NCI-H2196 treated with DMSO at 0.1 percent for 48 hours (cell line): ENCODE measurements around the gene CFD.
"Not testable (repeated sequence)": the region's sequence is repeated elsewhere in the genome, so short reads cannot be mapped to it uniquely, and the experiment has no call there.

Experiments used
- DNase-seq: peaks from one replicate; lab custom pipeline; 2025; ENCODE audit not compliant: unreplicated experiment; lab: John Stamatoyannopoulos, UW

CFD gene

DNA sequence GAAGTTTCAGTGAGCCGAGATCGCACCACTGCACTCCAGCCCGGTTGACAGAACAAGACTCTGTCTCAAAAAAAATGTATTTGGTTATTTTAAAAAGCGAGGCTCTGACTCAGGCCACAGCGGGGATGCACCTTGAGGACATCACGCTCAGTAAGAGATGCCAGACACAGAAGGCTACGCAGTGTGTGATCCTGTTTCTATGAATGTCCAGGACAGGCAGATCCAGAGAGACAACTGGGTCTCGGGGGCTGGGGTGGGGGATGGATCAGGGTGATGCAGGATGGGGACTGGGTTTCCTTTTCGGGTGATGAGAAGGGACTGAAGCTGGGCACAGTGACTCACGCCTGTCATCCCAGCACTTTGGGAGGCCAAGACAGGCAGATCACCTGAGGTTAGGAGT, 28.1 kb downstream of the CFD start:
- DNase-seq: no peak

DNA sequence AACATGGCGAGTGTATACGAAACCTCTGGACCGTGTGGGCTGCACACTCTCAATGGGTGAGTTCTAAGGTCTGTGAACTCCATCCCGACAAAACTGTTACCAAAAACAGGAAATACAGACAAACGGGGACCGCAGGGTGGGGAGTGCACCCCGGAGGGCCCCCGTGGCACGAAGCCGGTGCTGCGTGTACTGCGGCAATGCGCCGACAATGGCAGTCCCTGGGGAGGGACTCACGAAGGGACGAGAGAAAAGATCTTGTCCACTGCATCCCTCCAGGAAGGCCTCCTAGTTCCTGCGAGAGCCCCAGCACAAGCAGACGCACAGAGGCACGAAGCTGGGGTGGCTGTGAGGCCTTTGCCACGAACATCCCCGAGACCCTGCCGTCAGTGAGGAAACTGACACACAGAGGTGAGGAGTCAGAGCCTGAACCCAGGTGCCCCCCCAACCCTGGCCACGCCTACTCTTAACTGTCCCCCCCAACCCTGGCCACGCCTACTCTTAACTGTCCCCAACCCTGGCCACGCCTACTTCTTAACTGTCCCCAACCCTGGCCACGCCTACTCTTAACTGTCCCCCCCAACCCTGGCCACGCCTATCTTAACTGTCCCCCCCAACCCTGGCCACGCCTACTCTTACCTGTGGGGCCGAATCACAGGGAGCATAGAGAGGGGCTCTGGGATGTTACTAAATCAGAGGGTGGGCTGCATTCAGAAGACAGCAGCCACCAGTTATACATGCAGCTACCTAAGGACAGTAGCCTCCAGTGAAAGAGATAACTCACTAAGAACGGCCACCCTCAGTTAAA, 29.3 kb downstream of the CFD start:
- no peak for DNase-seq

DNA sequence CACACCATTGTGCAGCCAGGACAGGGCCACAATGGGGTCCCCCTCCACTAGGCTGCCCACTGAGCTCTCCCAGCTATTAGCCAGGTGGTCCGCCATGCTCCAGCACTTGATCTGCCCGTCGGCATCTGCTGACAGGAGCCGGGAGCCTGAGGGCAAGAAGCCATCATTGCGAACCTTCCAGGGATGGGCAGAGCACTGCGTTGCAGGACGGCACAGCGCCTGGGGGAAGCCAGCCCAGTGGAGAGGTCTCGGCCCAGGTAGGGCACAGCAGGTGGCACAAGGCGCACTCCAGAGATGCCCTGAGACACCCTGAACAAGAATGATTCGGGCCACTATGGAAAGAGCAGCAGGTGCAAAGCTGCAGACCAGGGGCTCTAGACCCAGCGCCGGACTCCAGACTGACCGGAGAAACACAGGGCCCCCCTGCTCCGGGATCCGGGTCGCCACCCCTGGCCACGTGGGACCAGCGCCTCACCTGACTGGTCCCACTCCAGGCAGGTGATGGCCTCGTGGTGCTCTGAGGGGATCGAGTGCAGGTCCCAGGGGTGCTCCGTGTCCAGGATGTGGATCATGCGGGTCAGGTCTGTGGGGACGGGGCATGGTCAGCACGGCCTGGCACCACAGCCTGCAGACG, 30.3 kb downstream of the CFD start:
- DNase-seq: no peak

DNA sequence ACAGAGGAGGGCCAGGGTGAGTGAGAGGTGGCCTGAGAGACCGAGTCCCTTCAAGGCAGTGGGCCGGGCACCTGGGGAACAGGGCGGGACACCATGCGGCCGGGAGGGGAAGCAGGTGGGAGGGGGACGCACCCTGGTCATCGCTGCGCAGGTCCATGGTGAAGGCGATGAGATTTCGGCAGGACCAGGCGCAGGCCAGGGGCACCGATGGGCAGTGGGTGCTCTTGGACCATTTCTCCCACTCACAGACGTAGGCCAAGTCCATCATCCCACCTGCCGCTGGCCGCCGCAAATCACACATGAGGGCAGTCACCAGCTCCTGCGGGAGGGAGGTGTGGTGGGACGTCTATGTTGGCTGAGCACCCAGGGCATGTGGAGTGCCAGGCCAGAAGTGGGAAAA, 31.4 kb downstream of the CFD start:
- no peak for DNase-seq

DNA sequence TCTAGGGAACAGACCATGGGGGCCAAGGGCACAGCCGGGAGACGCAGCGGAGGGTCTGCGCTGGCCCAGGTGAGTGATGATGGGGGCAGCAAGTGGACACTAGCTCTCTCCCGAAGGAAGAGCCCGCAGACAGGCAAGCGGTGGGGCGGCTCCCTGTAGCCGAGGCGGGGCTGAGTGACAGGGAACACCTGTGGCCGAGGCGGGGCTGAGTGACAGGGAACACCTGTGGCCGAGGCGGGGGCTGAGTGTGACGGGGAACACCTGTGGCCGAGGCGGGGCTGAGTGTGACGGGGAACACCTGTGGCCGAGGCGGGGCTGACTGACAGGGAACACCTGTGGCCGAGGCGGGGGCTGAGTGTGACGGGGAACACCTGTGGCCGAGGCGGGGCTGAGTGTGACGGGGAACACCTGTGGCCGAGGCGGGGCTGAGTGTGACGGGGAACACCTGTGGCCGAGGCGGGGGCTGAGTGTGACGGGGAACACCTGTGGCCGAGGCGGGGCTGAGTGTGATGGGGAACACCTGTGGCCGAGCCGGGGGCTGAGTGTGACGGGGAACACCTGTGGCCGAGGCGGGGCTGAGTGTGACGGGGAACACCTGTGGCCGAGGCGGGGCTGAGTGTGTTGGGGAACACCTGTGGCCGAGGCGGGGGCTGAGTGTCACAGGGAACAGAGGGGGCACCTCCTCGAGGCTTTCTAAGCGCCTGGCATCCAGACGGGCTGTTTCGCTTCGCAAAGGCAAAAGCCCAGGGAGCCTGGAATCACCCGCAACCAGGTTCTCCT, 32.1 kb downstream of the CFD start:
- DNase-seq: not testable (repeated sequence)

DNA sequence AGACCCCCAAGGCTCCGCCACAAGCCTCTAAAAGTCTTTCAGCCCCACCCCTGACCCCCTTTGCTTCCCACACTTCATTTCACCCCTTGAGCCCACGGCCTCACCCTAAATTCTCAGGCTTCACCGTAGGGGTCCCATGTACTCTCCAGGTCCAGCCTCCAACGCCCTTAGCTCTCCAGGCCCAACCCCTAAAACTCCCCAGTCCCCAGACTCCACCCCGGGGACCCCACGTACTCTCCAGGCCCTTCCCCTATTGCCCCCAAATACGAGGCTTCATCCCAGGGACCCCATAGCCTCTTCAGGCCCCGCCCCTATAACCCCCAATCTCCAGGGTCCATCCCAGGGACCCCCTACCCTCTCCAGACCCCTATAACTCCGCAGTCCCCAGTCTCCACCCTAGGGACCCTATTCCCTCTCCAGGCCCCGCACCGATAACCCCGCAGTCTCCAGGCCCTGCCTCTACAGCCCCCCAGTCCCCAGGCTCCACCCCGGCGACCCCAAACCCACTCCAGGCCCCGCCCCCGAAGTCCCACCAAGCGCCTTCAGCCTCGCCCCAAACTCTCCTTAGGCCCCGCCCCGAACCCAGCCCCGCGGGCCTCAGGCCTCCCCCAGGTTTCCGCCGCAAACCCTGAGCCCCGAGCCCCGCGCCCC, 32.9 kb downstream of the CFD start:
- no peak for DNase-seq

DNA sequence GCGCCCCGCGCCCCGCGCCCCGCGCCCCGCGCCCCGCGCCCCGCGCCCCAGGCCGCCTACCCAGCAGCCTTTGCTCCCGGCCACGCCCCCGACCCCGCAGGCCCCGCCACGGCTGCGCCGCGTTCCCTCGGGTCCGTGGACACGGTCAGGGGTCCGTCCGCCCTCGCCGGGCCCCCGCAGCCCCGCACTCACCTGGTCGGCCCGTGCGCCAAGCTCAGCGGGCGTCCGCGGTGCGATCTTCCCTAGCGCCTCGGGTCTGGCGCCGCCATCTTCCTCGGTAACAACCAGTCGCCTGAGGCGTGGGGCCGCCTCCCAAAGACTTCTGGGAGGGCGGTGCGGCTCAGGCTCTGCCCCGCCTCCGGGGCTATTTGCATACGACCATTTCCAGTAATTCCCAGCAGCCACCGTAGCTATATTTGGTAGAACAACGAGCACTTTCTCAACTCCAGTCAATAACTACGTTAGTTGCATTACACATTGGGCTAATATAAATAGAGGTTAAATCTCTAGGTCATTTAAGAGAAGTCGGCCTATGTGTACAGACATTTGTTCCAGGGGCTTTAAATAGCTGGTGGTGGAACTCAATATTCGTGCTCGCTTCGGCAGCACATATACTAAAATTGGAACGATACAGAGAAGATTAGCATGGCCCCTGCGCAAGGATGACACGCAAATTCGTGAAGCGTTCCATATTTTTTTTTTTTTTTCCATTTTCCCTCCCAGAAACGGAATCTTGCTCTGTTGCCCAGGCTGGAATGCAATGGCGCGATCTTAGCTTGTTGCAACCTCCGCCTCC, 33.6 kb downstream of the CFD start, which contains the start of the genes MED16 and RNU6-9:
TSS of gene MED16 (minus strand) at position 294 of the 796 bp plus-strand sequence. CDS start 2,056 bp downstream, outside the sequence.
TSS of gene RNU6-9 (plus strand) at position 591 of the 796 bp plus-strand sequence.
- peak; percentile 84 for DNase-seq

DNA sequence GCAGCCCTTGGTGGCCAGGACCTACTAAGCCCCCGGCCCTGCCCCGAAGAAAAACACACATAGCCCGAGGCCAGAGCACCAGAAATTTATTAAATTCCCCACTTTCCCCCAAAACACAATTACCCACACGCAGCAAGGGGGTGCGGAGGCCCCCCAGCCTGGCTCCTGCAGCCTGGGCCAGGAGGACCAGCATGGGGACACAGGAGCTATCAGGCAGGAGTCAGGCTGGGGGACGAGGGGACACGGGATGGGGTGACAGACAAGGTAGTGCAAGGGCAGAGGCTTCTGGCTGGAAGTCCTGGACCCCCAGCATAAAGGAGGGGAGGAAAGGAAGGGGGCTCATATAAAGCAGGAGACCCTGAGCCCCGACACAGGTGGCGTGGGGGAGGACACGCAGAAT, 37.0 kb downstream of the CFD start:
- no peak for DNase-seq

DNA sequence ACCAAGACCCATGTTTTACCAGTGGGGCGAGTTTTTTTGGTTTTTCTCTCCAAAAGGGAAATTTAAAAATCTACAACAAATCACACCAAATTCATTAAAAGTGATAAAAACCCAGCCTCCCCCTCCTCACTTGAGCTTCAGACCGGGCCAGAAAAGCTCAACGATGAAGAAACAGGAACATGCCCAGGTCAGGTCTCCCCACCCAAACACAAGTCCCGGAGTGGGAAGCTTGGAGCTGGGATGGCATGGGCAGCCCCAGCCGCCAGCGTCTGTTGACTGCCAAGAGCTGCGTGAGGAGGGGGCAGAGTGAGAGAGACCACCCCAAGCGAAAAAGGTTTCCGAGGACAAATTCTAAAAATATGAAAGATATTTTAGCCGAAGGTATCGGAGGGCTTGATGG, 37.5 kb downstream of the CFD start:
- no peak for DNase-seq

DNA sequence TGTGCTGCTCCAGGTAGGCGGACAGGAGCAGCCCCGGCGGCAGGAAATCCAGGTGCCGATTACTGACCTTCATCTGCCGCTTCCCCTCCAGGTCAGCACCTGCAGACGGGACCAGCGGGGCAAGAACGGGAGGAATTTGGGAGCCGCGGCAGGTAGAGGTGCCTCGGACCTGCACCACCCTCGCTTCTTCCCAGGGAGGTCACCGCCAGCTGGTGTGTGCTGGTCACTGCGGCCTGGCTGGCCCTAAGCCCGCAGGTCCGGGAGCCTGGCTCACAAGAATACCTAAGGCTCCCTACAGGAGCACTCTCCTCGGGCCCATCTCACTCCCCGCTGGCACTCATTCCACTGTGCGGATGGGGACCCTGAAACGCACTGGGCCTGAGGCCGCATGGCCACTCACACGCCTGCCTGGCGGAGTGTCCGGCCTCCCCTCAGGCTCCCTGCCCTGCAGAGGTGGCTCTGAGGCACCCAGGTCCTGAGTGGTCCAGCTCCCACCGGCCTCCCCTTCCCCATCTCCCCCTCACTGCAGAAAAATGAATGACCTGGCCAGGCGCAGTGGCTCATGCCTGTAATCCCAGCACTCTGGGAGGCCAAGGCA, 38.1 kb downstream of the CFD start:
- no peak for DNase-seq

DNA sequence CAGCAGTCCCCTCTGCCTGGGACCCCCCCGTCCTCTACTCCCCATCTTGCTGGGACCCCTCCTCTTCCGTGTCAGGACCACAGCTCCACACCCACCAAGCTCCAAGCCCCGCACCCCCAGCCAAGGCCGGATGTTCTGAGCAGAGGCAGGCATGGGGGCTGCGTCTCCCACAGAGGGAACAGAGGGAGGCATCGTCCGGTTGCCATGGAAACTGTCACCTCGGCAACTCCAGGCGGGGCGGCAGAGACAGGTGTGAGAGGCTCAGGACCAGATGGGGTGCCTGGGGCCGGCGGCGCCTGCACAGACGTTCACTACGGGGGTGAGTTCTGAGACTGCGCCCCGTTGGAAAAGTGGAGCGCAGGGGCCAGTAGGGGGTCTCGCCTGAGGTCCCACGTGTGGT, 39.2 kb downstream of the CFD start:
- no peak for DNase-seq

DNA sequence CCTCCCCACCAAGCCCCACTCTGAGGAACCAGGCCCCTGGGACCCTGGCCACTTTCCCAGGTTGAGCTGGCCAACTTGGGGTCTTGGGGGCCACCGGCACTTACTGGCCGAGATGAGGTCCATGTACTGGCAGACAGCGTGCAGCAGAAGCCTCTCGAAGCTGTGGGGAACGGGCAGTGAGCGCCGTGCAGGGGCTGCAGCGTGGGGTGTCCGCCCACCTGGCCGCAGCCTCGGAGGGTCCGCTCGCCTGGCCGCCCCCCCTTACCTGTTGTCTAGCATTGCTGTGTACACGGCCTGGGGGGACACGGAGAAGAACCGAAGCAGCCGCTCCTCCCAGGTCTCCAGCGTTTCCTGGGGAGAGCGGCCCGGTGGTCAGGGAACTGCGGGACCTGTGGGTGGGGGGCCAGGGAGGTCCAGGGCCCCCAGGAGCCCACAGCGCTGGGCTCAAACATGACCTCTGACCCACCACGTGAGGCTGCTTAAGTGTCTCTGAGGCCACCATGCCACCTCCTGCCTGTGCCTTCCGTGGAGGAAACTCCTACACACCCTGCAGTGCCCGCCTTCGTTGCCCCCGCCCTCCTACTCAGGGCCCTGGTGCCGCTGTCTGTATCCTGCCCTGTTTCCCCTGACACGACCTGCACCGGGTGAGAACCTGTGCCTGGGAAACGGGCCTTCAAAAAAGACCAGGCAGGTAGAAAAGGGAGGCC, 40.0 kb downstream of the CFD start:
- no peak for DNase-seq

DNA sequence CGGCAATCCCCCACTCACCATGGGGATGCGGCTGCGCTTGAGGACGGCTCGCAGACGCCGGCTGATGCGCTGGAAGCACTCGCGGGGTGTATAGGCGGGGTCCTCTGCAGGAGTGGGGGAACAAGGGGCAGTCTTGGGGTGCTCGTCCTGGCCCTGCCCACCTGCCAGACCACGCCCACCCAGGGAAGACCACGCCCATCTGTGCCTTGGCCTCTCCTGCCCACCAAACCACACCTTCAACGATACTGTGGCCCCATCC, 40.5 kb downstream of the CFD start:
- no peak for DNase-seq

DNA sequence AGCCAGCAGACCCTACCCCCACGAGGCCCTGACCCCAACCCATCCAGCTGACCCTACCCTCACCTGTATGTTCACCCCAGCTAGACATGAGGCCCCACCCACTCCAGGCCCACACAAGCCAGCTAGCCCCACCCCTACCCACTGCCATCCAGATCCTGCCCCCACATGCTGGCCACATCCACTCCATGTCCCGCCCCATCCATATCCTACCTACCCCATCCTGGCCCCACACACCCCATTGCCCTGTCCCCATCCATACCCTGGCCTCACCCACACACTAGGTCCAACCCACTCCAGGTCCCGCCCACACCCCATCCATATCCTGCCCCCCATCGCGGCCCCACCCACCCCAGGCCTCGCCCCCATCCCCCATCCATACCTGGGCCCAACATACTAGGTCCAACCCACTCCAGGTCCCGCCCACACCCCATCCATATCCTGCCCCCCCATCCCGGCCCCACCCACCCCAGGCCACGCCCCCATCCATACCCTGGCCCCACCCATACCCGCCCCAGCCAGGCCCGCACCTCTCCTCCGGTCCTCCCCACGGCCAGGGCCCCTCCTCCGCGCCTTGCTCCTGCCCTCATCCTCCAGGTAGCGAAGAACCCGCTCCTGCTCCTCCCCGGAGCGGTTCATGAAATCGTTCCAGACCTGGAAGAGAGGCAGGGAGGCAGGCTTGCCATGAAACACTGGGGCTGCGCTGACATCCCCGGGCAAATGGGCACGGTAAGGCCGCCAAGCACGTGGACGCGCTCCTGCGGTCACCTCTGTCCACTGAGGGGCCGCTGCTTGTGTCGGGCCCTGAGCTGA, 41.0 kb downstream of the CFD start:
- no peak for DNase-seq

DNA sequence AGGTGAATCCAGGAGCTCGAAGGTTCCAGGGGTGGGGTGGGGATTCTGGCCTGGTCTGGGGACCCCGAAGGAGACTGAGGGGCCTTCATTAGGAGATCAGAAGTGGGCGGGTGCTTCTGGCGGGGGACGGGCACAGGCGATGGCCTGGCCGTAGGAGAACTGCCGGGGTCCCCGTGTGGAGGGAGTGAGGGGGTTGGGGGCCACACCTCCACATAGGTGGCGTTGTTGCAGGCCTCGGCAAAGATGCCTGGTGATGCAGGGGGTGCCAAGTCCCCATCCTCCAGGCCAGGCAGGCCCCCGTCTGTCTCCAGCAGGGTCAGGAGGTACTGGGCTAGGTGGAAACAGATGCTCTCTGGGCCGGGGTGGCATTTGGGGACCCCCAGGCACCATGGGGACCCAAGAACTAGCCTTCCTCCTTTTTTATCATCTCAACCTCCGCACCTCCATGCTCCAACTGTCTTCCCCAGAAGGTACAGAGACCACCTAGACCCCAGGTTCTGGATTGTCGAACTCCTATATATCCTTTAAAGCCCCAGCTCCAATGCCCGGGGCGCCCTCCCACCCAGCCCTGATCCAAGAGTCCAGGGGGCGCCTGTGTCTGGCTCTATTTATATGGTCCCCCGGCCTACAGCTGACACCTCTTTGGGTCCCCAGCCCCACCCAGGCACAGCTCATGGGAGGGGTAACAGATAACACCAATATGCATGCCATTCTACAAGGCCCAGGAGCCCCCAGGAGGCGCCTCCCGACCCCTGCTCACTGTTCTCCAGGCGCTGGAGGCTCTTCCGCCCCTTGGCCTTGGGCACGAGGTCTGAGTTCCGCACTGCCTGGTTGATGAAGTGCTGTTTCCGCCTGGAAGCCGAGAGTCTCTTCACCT, 42.0 kb downstream of the CFD start:
- no peak for DNase-seq

DNA sequence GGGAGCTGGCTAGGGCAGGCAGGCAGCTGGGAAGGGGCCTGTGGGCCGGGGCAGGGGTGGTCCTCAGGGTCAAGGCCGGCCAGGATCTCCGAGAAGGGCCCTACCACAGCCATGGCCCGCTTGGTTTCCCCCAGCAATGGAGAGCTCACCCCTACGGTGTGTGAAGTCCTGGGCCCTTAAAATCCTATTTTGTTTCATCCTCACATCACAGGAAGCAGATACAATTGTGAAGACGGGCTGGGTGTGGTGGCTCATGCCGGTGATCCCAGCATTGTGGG, 42.6 kb downstream of the CFD start:
- DNase-seq: no peak

DNA sequence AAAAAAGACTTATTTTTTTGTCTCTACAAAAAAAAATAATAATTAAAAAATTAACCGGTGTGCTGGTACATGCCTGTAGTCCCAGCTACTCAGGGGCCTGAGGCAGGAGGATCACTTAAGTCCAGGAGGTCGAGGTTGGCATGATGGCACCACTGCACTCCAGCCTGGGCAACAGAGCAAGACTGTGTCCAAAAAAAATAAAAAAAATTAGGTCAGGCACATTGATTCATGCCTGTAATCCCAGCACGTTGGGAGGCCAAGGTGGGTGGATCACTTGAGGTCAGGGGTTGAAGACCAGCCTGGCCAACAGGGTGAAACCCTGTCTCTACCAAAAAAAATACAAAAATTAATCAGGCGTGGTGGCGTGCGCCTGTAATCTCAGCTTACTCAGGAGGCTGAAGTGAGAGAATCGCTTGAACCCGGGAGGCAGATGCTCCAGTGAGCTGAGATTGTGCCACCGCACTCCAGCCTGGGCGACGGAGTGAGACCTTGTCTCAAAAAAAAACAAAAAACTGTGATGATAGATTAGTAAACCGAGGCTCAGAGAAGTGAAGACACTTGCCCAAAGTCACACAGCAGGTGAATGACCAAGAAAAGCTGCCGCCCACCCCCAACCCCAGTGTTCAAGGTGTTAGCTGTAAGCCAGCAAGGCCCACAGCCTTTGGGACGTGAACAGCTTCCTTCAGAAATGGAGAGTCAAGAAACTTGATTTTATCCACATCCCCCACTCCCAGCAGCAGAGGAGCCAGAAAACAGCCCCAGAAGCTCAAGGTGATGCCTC, 43.2 kb downstream of the CFD start:
- DNase-seq: no peak
